ENCODE results near the gene RDH14.

- TF ChIP-seq POLR2A (IDR thresholded peaks at IDR 0.05; ENCODE audit: low read depth, low read length) (no peak), CTCF (conservative IDR thresholded peaks at IDR 0.05; ENCODE audit: low read depth, low read length) (no peak), BHLHE40 (IDR thresholded peaks at IDR 0.05; ENCODE audit: low read depth, low read length) (no peak), USF2 (IDR thresholded peaks at IDR 0.05; ENCODE audit: low read depth, low read length) (no peak), ELK1 (IDR thresholded peaks at IDR 0.05; ENCODE audit: borderline replicate concordance, low read depth, low read length) (no peak), CHD1 (IDR thresholded peaks at IDR 0.05; ENCODE audit: low read depth, low read length) (no peak), RAD21 (IDR thresholded peaks at IDR 0.05; ENCODE audit: low read length) (no peak), MXI1 (IDR thresholded peaks at IDR 0.05; ENCODE audit: borderline replicate concordance, low read depth, low read length) (no peak), RCOR1 (IDR thresholded peaks at IDR 0.05; ENCODE audit: insufficient replicate concordance, low read length) (no peak), CEBPB (IDR thresholded peaks at IDR 0.05; ENCODE audit: low read depth, low read length) (no peak)
Observed at GRCh38 chr2:18550433-18550832, 10.0 kb downstream of the RDH14 start.

All from IMR-90 (cell line).